Stimulated activated naive CD8-positive, alpha-beta T cell treated with anti-CD3 and anti-CD28 coated beads, Interleukin-15, Interleukin-2, amounts not matched to agents 100 ng/mL and 50 ng/mL, for 24 hours (primary cell): ENCODE results near the gene ZBTB40.

Experiments used
- H3K27ac Mint-ChIP-seq: one replicate; pipeline ENCODE4 v1.8.0; 2021; ENCODE audit warnings: mild to moderate bottlenecking, mixed read lengths
- H3K27me3 Mint-ChIP-seq: one replicate; pipeline ENCODE4 v1.8.0; 2021; ENCODE audit warnings: mixed read lengths
- H3K36me3 Mint-ChIP-seq: one replicate; pipeline ENCODE4 v1.8.0; 2021; ENCODE audit warnings: low read depth, mixed read lengths
- H3K4me1 Mint-ChIP-seq: one replicate; pipeline ENCODE4 v1.8.0; 2021; ENCODE audit warnings: low read depth, mixed read lengths
- H3K4me3 Mint-ChIP-seq: one replicate; pipeline ENCODE4 v1.8.0; 2021; ENCODE audit warnings: mild to moderate bottlenecking, mixed read lengths
- H3K9me3 Mint-ChIP-seq: one replicate; pipeline ENCODE4 v1.8.0; 2021; ENCODE audit warnings: mixed read lengths

ZBTB40 gene

DNA sequence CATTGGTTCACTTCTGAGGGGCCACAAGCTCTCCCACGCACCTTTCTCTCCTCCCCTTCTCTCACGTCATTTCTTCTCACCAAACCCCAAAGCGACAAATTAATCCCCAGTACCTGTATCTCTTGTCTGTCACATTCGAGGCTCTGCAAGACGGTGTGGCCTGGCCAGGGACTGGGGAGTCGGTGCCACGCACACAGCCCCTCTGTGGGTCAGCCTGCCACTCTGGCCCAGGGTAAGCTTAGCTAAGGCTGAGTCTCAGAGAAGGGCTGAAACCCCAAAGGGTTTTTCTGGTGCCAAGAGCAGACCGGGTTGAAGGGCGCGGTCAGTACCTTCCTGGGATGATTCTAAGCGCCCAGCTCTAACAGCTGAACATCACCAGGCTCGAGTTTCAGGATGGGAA is 34.2 kb upstream of the ZBTB40 start:
- Mint-ChIP-seq H3K4me1 (no peaks in the 10 kb centered on the region), H3K4me3 (no peak overlapping the region), H3K36me3 (no peaks in the 10 kb centered on the region), H3K27ac (no peak overlapping the region), H3K27me3 (peaks cover 38% of the 10 kb centered on the region), H3K9me3 (no peaks in the 10 kb centered on the region)

GRCh38 chr1:22418312-22418711 is 33.3 kb upstream of the ZBTB40 start:
- peaks cover 38% of the 10 kb centered on the region for H3K27me3 Mint-ChIP-seq
- H3K9me3 Mint-ChIP-seq: no peaks in the 10 kb centered on the region
- H3K36me3 Mint-ChIP-seq: no peaks in the 10 kb centered on the region
- no peak overlapping the region for H3K27ac Mint-ChIP-seq
- no peaks in the 10 kb centered on the region for H3K4me1 Mint-ChIP-seq
- no peak overlapping the region for H3K4me3 Mint-ChIP-seq

DNA sequence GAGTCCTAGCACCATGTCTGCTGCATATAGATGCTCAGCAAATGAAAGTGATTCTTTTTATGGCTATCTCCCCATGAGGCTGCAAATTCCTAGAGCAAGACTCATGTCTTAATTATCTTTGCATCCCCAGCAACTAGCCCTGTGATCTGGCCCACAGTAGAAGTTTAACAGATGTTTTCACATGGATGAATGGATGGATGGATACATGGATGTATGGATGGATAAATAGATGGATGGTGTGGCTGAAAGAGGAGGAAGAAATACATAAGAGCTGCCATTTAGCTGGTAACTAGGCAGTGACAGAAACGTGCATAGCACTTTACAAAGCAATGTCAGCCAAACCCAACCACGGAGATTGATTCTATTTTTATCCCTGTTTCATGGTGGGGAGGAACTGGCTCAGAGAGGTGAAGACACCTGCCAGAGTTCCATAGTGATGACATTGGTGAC is 32.7 kb upstream of the ZBTB40 start:
- Mint-ChIP-seq H3K27me3 (peaks cover 38% of the 10 kb centered on the region), H3K27ac (no peak overlapping the region), H3K4me3 (no peak overlapping the region), H3K36me3 (no peaks in the 10 kb centered on the region), H3K4me1 (no peaks in the 10 kb centered on the region), H3K9me3 (no peaks in the 10 kb centered on the region)

DNA sequence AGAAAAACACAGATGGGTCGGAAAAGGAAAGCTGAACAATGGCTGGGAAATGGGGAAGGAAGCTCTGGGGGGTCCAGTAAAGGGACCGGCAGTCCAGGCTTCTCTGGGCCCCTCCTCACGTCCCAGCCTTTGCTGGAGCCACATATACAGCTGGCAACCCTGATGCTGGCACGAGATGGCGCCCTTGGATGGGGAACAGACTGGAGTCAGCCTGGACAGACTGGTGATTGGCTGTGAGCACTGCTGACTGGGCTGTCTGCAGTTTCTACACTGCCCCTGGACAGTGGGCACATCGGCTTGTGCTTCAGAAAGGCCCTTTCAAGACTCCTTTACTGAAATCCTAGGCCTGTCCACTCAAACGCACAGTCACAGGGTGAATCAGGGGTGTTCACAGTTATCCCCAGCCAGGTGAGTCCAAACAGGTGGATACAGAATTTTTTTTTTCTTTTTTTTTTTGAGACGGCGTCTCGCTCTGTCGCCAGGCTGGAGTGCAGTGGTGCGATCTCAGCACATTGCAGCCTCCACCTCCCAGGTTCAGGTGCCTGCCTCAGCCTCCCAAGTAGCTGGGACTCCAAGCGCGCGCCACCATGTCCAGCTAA is 31.1 kb upstream of the ZBTB40 start:
- H3K27me3 Mint-ChIP-seq: peaks cover 38% of the 10 kb centered on the region
- no peak overlapping the region for H3K27ac Mint-ChIP-seq

GRCh38 chr1:22426781-22427180 is 24.9 kb upstream of the ZBTB40 start:
- Mint-ChIP-seq H3K27ac (no peak overlapping the region), H3K9me3 (no peaks in the 10 kb centered on the region), H3K4me3 (no peak overlapping the region), H3K27me3 (peaks cover 4% of the 10 kb centered on the region), H3K36me3 (no peaks in the 10 kb centered on the region), H3K4me1 (no peaks in the 10 kb centered on the region)

More for the DNA sequence above, 31.1 kb upstream of the ZBTB40 start:
- Mint-ChIP-seq H3K9me3 (no peaks in the 10 kb centered on the region), H3K4me1 (no peaks in the 10 kb centered on the region), H3K4me3 (no peak overlapping the region), H3K36me3 (no peaks in the 10 kb centered on the region)

GRCh38 chr1:22428672-22429071 is 23.0 kb upstream of the ZBTB40 start:
- H3K4me1 Mint-ChIP-seq: no peaks in the 10 kb centered on the region
- H3K4me3 Mint-ChIP-seq: peak overlapping the region; percentile 81
- no peaks in the 10 kb centered on the region for H3K36me3 Mint-ChIP-seq
- no peaks in the 10 kb centered on the region for H3K9me3 Mint-ChIP-seq
- peaks cover 7% of the 10 kb centered on the region for H3K27me3 Mint-ChIP-seq
- H3K27ac Mint-ChIP-seq: no peak overlapping the region

- peaks cover 21% of the 10 kb centered on the region for H3K27me3 Mint-ChIP-seq
- H3K36me3 Mint-ChIP-seq: no peaks in the 10 kb centered on the region
- H3K27ac Mint-ChIP-seq: no peak overlapping the region
These were observed 19.7 kb upstream of the ZBTB40 start for GRCh38 chr1:22431965-22432364.

GRCh38 chr1:22434717-22435116 is 16.9 kb upstream of the ZBTB40 start:
- no peak overlapping the region for H3K4me3 Mint-ChIP-seq
- H3K9me3 Mint-ChIP-seq: peaks cover 8% of the 10 kb centered on the region
- H3K4me1 Mint-ChIP-seq: no peaks in the 10 kb centered on the region
- no peak overlapping the region for H3K27ac Mint-ChIP-seq
- peaks cover 29% of the 10 kb centered on the region for H3K27me3 Mint-ChIP-seq
- H3K36me3 Mint-ChIP-seq: peaks cover 3% of the 10 kb centered on the region

More at GRCh38 chr1:22431965-22432364, 19.7 kb upstream of the ZBTB40 start:
- no peaks in the 10 kb centered on the region for H3K9me3 Mint-ChIP-seq
- no peak overlapping the region for H3K4me3 Mint-ChIP-seq
- no peaks in the 10 kb centered on the region for H3K4me1 Mint-ChIP-seq

- H3K27me3 Mint-ChIP-seq: peaks cover 43% of the 10 kb centered on the region
- peaks cover 6% of the 10 kb centered on the region for H3K36me3 Mint-ChIP-seq
- H3K4me3 Mint-ChIP-seq: no peak overlapping the region
- H3K4me1 Mint-ChIP-seq: no peaks in the 10 kb centered on the region
- peaks cover 18% of the 10 kb centered on the region for H3K9me3 Mint-ChIP-seq
- H3K27ac Mint-ChIP-seq: no peak overlapping the region
These were observed 14.7 kb upstream of the ZBTB40 start for GRCh38 chr1:22436948-22437347.

- Mint-ChIP-seq H3K27me3 (peaks cover 46% of the 10 kb centered on the region), H3K9me3 (peaks cover 21% of the 10 kb centered on the region)
These were observed 14.1 kb upstream of the ZBTB40 start for GRCh38 chr1:22437573-22437972.

GRCh38 chr1:22440582-22440981 is 11.1 kb upstream of the ZBTB40 start:
- peaks cover 39% of the 10 kb centered on the region for H3K27me3 Mint-ChIP-seq
- H3K36me3 Mint-ChIP-seq: peaks cover 7% of the 10 kb centered on the region
- H3K4me3 Mint-ChIP-seq: no peak overlapping the region

More at GRCh38 chr1:22437573-22437972, 14.1 kb upstream of the ZBTB40 start:
- Mint-ChIP-seq H3K36me3 (peaks cover 7% of the 10 kb centered on the region), H3K27ac (no peak overlapping the region), H3K4me1 (no peaks in the 10 kb centered on the region), H3K4me3 (no peak overlapping the region)

DNA sequence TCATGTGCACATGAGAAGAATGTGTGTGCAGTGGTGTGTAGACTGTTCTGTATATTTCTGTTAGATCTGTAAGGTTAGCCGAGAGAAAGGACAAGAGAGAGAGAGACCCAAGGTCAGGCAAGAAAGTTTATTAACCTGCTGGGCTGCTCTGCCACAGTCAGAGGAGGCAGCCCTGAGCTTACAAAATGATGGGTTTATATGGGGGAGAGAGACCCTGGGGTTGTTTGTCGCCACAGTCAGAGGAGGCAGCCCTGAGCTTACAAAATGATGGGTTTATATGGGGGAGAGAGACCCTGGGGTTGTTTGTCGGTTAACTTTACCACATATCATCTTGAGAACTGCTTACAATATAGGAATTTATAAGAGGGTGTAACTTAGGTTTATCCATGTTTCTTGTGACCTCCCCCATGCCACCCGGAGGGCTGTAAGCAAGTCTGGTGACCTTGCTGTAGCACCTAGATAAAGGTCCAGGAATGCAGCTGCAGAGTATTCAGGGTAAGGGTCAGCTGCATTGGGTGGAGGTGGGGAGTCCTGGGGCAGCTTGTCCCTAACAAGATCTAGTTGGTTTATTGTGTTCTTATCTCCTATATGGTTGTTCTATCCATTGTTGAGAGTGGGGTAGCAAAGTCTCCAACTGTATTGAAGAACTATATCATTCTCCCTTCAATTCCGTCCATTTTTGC is 9.3 kb upstream of the ZBTB40 start:
- Mint-ChIP-seq H3K36me3 (peaks cover 7% of the 10 kb centered on the region), H3K4me1 (no peaks in the 10 kb centered on the region), H3K4me3 (no peak overlapping the region), H3K9me3 (peaks cover 21% of the 10 kb centered on the region), H3K27me3 (peaks cover 38% of the 10 kb centered on the region), H3K27ac (no peak overlapping the region)

More at GRCh38 chr1:22440582-22440981, 11.1 kb upstream of the ZBTB40 start:
- H3K27ac Mint-ChIP-seq: no peak overlapping the region
- peaks cover 21% of the 10 kb centered on the region for H3K9me3 Mint-ChIP-seq
- H3K4me1 Mint-ChIP-seq: no peaks in the 10 kb centered on the region

- Mint-ChIP-seq H3K27ac (no peak overlapping the region), H3K27me3 (peaks cover 35% of the 10 kb centered on the region), H3K9me3 (peaks cover 21% of the 10 kb centered on the region), H3K4me3 (no peak overlapping the region), H3K4me1 (no peaks in the 10 kb centered on the region), H3K36me3 (peaks cover 4% of the 10 kb centered on the region)
These were observed 8.3 kb upstream of the ZBTB40 start for GRCh38 chr1:22443332-22443731.

DNA sequence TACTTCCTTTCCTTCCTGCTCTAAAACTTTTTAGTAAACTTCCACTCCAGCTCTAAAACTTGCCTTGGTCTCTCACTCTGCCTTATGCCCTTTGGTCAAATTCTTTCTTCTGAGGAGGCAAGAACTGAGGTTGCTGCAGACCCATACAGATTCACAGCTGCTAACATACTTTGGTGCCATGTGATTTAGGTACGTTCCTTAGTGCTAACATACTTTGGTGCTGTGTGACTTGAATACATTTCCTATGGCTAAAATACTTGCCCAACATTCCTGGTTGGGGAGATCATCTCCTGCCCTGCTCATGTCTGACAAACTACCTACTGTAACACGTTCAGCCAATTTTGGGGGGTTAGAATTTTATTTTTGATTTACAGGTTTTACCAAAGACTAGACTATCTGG is 6.8 kb upstream of the ZBTB40 start:
- Mint-ChIP-seq H3K27ac (no peak overlapping the region), H3K4me1 (no peaks in the 10 kb centered on the region)

DNA sequence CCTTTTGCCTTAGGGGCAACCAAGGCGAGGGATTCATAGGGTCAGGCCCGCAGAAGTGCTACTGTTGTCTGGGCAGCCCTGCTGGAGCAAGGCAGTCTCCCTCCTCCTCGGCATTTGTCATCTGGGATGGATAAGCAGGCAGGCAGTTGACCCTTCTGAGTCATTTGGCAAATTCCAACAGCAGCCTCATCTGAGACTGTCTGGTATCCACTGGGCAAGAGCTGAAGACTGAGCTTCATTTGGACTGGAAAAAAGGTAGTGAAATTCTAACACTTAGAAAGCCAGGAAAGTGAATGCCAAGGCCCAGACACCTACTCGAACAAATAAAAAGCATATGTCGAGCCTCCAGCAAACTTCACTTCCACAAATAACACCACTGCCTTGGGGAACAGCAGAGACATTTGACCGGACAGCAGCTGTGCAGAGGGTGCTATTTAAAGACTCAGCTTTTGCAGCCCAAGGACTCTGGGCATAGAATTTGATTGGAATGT is 4.0 kb upstream of the ZBTB40 start:
- no peak overlapping the region for H3K27ac Mint-ChIP-seq
- H3K4me1 Mint-ChIP-seq: peaks cover 9% of the 10 kb centered on the region
- peaks cover 11% of the 10 kb centered on the region for H3K27me3 Mint-ChIP-seq
- H3K4me3 Mint-ChIP-seq: no peak overlapping the region
- no peaks in the 10 kb centered on the region for H3K36me3 Mint-ChIP-seq
- no peaks in the 10 kb centered on the region for H3K9me3 Mint-ChIP-seq

More for the DNA sequence above, 6.8 kb upstream of the ZBTB40 start:
- Mint-ChIP-seq H3K9me3 (peaks cover 11% of the 10 kb centered on the region), H3K27me3 (peaks cover 30% of the 10 kb centered on the region), H3K4me3 (no peak overlapping the region), H3K36me3 (peaks cover 4% of the 10 kb centered on the region)
